Kidney tubule cell (primary cell): ENCODE measurements around the gene NT5M.

ENCODE experiments used
- DNase-seq: peaks from one replicate; pipeline ENCODE4 v3.0.0-alpha.2; 2018; ENCODE audit warnings: low spot score

NT5M gene

DNA sequence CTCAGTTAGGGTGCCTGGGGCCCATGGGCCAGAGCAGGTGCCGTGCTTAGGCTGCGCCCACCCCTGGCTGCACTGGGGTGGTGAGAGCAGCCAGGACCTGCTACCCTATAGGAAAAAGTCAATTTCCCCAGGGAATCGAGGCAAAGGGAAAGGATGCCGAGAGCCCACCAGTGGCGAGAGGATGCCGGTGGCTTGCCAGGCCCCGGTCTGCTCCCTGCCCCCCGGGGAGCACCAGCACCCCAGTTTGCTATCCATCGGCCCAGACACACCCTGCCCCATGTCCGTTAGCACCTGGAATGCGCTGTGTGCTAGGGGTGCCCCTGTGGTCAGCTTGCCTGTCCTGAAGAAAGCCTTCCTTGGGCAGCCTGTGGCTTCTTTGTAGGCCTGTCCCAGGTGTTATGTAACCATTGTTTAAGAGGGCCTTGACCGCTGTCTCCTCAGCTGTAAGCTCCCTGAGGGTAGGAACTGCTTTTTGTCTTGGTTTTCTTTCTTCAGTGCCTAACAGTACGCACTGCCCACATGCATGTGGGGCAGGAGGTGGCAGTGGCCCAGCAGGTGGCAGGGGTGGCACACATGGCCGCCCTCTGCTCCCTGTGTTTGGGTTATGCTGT, 40.8 kb downstream of the NT5M start:
- no peak for DNase-seq

GRCh38 chr17:17344507-17345293, 41.5 kb downstream of the NT5M start:
- DNase-seq, result no peak

- DNase-seq, result no peak
Observed at GRCh38 chr17:17345294-17345597, 42.1 kb downstream of the NT5M start.

- DNase-seq, result no peak
Observed at GRCh38 chr17:17345686-17346427, 42.7 kb downstream of the NT5M start.

- no peak for DNase-seq
Observed at GRCh38 chr17:17346428-17347233, 43.5 kb downstream of the NT5M start.

- DNase-seq, result no peak
Observed at GRCh38 chr17:17347234-17347955, 44.2 kb downstream of the NT5M start.

DNA sequence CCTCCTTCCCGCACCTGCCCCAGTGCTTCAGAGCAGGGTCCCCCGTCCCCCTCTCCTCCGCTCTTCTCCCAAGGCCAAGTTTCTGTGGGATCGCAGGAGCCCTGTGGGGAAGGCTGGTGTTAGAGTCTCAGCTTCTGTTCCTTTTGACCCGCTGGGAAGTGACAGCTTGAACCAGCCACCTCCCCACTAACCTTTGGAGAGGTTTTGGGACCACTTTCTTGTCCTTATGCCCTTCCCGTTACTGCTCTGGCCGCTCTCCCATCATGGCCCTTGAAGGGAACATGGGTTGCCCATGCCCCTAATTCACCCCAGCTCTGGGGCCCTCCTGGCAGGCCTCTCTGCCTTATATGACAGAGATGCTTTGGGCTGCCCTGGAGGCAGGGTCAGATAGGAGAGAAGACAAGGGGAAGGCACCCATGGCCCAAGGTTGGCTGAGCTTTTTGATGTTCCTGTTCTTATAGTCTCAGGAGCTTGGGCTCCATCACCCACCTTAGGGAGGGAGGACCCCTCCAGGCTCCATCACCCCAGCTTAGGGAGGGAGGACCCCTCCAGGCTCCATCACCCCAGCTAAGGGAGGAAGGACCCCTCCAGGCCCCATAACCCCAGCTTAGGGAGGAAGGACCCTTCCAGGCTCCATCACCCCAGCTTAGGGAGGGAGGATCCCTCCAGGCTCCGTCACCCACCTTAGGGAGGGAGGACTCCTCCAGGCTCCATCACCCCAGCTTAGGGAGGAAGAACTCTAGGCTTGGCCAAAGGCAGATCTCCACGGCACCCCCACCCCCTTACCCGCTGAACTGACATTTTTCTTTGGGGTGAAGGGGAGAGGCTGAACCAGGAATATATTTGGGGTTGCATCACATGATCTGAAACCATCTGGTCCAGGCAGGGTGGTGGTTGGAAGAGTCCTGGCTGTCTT, 45.0 kb downstream of the NT5M start:
- DNase-seq, result no peak

GRCh38 chr17:17348872-17349723, 45.9 kb downstream of the NT5M start:
- DNase-seq, result no peak

DNA sequence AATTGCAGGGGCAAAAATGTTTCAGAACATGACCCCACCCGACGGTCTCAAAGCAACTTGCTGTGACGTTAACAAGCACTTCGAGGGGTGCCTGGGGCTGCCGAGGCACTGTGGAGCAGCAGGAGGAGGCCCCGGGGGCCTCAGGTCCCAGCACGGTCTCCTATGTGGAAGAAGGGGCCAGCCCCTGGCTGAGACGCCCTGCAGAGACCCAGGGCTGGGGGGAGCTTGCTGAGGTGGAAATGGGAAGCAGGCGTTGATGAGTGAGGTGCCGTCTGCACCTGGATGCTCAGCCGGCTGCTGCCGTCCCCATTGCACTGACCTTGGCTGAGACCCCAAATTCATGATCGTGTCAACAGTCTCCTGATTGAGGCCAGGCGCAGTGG, 46.5 kb downstream of the NT5M start:
- DNase-seq, result no peak

- peak; percentile 81 for DNase-seq
Observed at GRCh38 chr17:17350491-17351355, 47.5 kb downstream of the NT5M start.

- DNase-seq, result no peak
Observed at GRCh38 chr17:17351356-17351891, 48.3 kb downstream of the NT5M start.

DNA sequence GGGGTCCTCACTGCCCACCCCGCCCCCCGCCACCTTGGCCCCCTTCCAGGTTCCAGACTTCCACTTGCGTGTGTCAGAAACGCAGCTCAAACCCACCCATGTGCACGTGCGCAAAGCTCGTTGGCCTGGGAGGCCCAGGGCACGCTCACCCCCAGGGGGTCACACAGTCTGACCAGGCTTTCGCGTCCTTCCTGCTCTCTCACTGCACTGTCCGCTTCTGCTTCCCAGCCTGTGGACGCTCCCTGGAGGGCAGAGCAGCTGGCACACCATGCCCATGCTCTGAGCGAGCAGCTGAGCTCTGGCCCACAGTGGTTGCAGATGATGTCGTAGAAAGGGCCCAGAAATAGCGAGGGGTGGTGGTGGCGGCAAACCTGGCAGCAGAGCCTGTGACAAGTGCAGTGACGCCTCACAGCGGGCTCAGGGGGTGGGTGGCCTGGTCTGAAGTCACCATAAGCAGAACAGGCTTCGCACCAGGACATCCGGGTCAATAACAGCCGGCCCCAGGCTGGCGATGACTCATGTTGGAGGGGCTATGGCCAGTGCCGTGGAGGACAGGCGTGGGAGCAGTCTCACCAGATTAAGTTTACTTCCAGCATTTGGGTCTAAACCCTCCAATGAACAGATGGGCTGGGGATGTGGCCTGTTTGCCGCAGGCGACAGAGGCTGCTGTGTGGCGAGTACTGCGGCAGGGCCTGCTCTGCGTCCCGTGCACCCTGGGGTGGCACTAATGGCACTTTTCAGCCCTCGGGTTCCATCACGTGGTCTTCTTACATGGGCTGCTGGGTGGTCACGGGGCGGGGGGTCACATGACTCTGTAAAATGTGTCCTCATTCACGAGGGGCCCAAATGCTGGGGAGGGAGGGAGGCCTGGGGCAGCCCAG, 49.0 kb downstream of the NT5M start:
- DNase-seq, result peak; percentile 41

- no peak for DNase-seq
Observed at GRCh38 chr17:17352836-17353624, 49.9 kb downstream of the NT5M start.

GRCh38 chr17:17353625-17354484, 50.7 kb downstream of the NT5M start:
- no peak for DNase-seq

DNA sequence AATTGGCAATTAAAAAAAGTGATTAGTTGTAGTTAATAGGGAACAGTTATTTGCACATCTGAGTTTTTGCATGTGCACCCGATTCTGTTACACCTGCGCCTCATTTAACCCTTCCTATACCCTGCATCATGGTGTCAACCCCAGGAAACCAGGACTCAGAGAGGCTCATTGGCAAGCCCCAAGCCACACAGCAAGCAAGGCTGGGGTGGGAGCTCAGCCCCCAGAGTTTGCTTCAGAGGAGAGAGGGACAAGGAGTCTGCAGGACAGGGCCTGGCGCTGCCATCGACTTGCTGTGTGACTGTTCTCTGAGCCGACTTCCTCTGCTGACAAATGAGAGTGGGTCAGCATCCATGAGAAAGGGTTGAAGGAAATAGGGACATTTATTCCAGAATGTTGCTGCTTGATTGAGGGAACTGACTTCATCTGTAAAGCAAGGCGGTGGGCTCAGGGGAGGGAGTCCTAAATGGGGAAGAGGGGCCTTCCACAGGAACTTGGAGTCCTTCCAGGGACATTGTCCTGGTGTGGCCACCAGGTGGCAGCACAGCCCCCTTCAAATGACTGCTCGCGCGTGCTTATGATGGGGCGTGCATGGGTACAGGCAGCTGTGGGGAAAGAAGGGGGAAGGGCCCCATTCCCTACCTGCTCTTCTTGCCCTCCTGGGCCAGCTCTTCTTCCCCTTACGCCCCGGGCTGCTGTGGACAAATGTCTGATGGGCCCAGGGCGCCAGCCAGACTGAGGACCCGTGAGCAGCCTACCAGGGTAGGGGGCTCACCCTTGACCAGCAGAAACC, 51.6 kb downstream of the NT5M start:
- DNase-seq, result peak; percentile 70
